ES-I3 (cell line): ENCODE results near the gene TBC1D7.
"Not testable (repeated sequence)": the region's sequence is repeated elsewhere in the genome, so short reads cannot be mapped to it uniquely, and the experiment has no call there.

Experiments
- H3K36me3 ChIP-seq: 2 replicates; pipeline ENCODE4 v1.6.1; 2013; ENCODE audit warnings: mild to moderate bottlenecking, low read length, control low read depth, moderate library complexity; ENCODE audit not compliant: insufficient read depth
- H3K4me1 ChIP-seq: 2 replicates; pipeline ENCODE4 v1.6.1; 2013; ENCODE audit warnings: mild to moderate bottlenecking, control low read depth, low read length; ENCODE audit not compliant: insufficient read depth
- H3K9ac ChIP-seq: 2 replicates; pipeline ENCODE4 v1.6.1; 2013; ENCODE audit warnings: low read depth, mild to moderate bottlenecking, low read length, moderate library complexity
- H3K9me3 ChIP-seq: 2 replicates; pipeline ENCODE4 v1.6.1; 2013; ENCODE audit warnings: mild to moderate bottlenecking, low read length, moderate library complexity; ENCODE audit not compliant: control insufficient read depth, insufficient read depth

Gene TBC1D7

GRCh38 chr6:13348334-13349113, 20.2 kb upstream of the TBC1D7 start:
- Histone ChIP-seq H3K36me3 (no peaks in the 10 kb centered on the region), H3K9ac (no peak overlapping the region), H3K4me1 (peaks cover 9% of the 10 kb centered on the region), H3K9me3 (no peaks in the 10 kb centered on the region)

GRCh38 chr6:13346245-13346644, 17.9 kb upstream of the TBC1D7 start:
- Histone ChIP-seq H3K9ac (no peak overlapping the region), H3K36me3 (no peaks in the 10 kb centered on the region), H3K9me3 (no peaks in the 10 kb centered on the region), H3K4me1 (peaks cover 8% of the 10 kb centered on the region)

- no peak overlapping the region for H3K9ac ChIP-seq
- no peaks in the 10 kb centered on the region for H3K36me3 ChIP-seq
- H3K4me1 ChIP-seq = 0 out of 2 replicates have a peak, but pooled peaks cover 2% of the 10 kb centered on the region
- H3K9me3 ChIP-seq = no peaks in the 10 kb centered on the region
Measured at GRCh38 chr6:13342414-13343019, 14.2 kb upstream of the TBC1D7 start.

GRCh38 chr6:13339863-13340630, 11.7 kb upstream of the TBC1D7 start:
- Histone ChIP-seq H3K9ac (no peak overlapping the region), H3K36me3 (no peaks in the 10 kb centered on the region), H3K4me1 (no peaks in the 10 kb centered on the region), H3K9me3 (no peaks in the 10 kb centered on the region)

GRCh38 chr6:13338038-13338437, 9.7 kb upstream of the TBC1D7 start:
- no peak overlapping the region for H3K9ac ChIP-seq
- H3K36me3 ChIP-seq = no peaks in the 10 kb centered on the region
- no peaks in the 10 kb centered on the region for H3K4me1 ChIP-seq
- no peaks in the 10 kb centered on the region for H3K9me3 ChIP-seq

- Histone ChIP-seq H3K36me3 (no peaks in the 10 kb centered on the region), H3K9me3 (no peaks in the 10 kb centered on the region), H3K4me1 (no peaks in the 10 kb centered on the region), H3K9ac (no peak overlapping the region)
Measured at GRCh38 chr6:13336553-13336952, 8.2 kb upstream of the TBC1D7 start.

- Histone ChIP-seq H3K9me3 (no peaks in the 10 kb centered on the region), H3K4me1 (no peaks in the 10 kb centered on the region), H3K9ac (no peak overlapping the region), H3K36me3 (no peaks in the 10 kb centered on the region)
Measured at GRCh38 chr6:13334953-13335352, 6.6 kb upstream of the TBC1D7 start.

GRCh38 chr6:13332349-13332706, 4.0 kb upstream of the TBC1D7 start:
- Histone ChIP-seq H3K4me1 (no peaks in the 10 kb centered on the region), H3K9me3 (no peaks in the 10 kb centered on the region), H3K36me3 (no peaks in the 10 kb centered on the region), H3K9ac (no peak overlapping the region)

- H3K36me3 ChIP-seq = no peaks in the 10 kb centered on the region
- H3K4me1 ChIP-seq = no peaks in the 10 kb centered on the region
- no peaks in the 10 kb centered on the region for H3K9me3 ChIP-seq
- no peak overlapping the region for H3K9ac ChIP-seq
Measured at GRCh38 chr6:13331516-13332348, 3.4 kb upstream of the TBC1D7 start.

GRCh38 chr6:13328875-13329183, 492 bp upstream of the TBC1D7 start:
- H3K9me3 ChIP-seq = no peaks in the 10 kb centered on the region
- peak overlapping the region; percentile 96 for H3K9ac ChIP-seq
- no peaks in the 10 kb centered on the region for H3K4me1 ChIP-seq
- 0 out of 2 replicates have a peak, but pooled peaks cover 5% of the 10 kb centered on the region for H3K36me3 ChIP-seq

GRCh38 chr6:13327691-13328075, 654 bp downstream of the TBC1D7 start:
- H3K9ac ChIP-seq = peak overlapping the region; percentile 96
- H3K4me1 ChIP-seq = no peaks in the 10 kb centered on the region
- H3K9me3 ChIP-seq = no peaks in the 10 kb centered on the region
- H3K36me3 ChIP-seq = 0 out of 2 replicates have a peak, but pooled peaks cover 5% of the 10 kb centered on the region

GRCh38 chr6:13326031-13326586, 2.2 kb downstream of the TBC1D7 start:
- not testable (repeated sequence) for H3K9ac ChIP-seq, H3K4me1 ChIP-seq, H3K9me3 ChIP-seq
- H3K36me3 ChIP-seq = 0 out of 2 replicates have a peak, but pooled peaks cover 11% of the 10 kb centered on the region

- H3K9ac ChIP-seq = no peak overlapping the region
- no peaks in the 10 kb centered on the region for H3K4me1 ChIP-seq
- peaks cover 28% of the 10 kb centered on the region for H3K36me3 ChIP-seq
- H3K9me3 ChIP-seq = no peaks in the 10 kb centered on the region
Measured at GRCh38 chr6:13319891-13320564, 8.3 kb downstream of the TBC1D7 start.
